WTC11 (cell line): ENCODE results near the gene SLC24A1. TPM values are rescaled to one million over a fixed set of nuclear protein-coding genes. Genes with fewer than 3 reads are reported as not detected.

Source experiments
- ATAC-seq: fragments of 200-7000 bp; cut with Tn5 transposase; 2 replicates; pipeline ENCODE4 v1.10.0; 2021; ENCODE audit warnings: mild to moderate bottlenecking, moderate library complexity
- CTCF ChIA-PET: fragments of 300-600 bp; sonication (Branson Sonifier 250); formaldehyde crosslinking; loops from one replicate; lab custom pipeline; 2021; ENCODE audit warnings: antibody characterized with exemption; lab: Charles Lee
- POLR2A ChIA-PET: fragments of 350-600 bp; sonication (Branson Sonifier 250); formaldehyde crosslinking; loops from one replicate; lab custom pipeline; 2021; ENCODE audit warnings: antibody characterized with exemption; lab: Charles Lee
- DNase-seq: peaks from one replicate; pipeline ENCODE4 v3.0.0; 2021; ENCODE audit warnings: low spot score
- H3K27ac Mint-ChIP-seq: 2 replicates; pipeline ENCODE4 v1.8.0; 2021; ENCODE audit warnings: mixed read lengths
- H3K27me3 Mint-ChIP-seq: 2 replicates; pipeline ENCODE4 v1.8.0; 2021; ENCODE audit warnings: low read depth, mild to moderate bottlenecking, moderate library complexity, mixed read lengths
- H3K36me3 Mint-ChIP-seq: 2 replicates; pipeline ENCODE4 v1.8.0; 2021; ENCODE audit warnings: mixed read lengths
- H3K4me1 Mint-ChIP-seq: 2 replicates; pipeline ENCODE4 v1.8.0; 2022; ENCODE audit warnings: mixed read lengths
- H3K4me3 Mint-ChIP-seq: 2 replicates; pipeline ENCODE4 v1.8.0; 2021; ENCODE audit warnings: mild to moderate bottlenecking, moderate library complexity, mixed read lengths
- H3K9me3 Mint-ChIP-seq: 2 replicates; pipeline ENCODE4 v1.8.0; 2021; ENCODE audit warnings: mixed read lengths
- ATF2 ChIP-seq: sonication (generic); formaldehyde crosslinking; IDR thresholded peaks from 2 replicates; pipeline ENCODE4 v1.8.1; 2022; ENCODE audit warnings: low read depth, missing genetic modification reagents, borderline replicate concordance
- EMX1 ChIP-seq: fragments of 250-450 bp; sonication (Bioruptor Pico); IDR thresholded peaks from 2 replicates; pipeline ENCODE4 v1.8.0; 2021; ENCODE audit warnings: mild to moderate bottlenecking
- HMGA2 ChIP-seq: fragments of 250-450 bp; sonication (Bioruptor Pico); IDR thresholded peaks from 2 replicates; pipeline ENCODE4 v1.4.0; 2021; ENCODE audit warnings: mild to moderate bottlenecking, moderate library complexity
- MAX ChIP-seq: sonication (generic); formaldehyde crosslinking; IDR thresholded peaks from 2 replicates; pipeline ENCODE4 v1.8.0; 2022; ENCODE audit warnings: mild to moderate bottlenecking, missing genetic modification reagents
- NR1H2 ChIP-seq: sonication (generic); formaldehyde crosslinking; IDR thresholded peaks from 2 replicates; pipeline ENCODE4 v1.9.0; 2021; ENCODE audit warnings: mild to moderate bottlenecking, moderate library complexity, missing genetic modification reagents
- OVOL2 ChIP-seq: fragments of 250-450 bp; sonication (Bioruptor Pico); IDR thresholded peaks from 2 replicates; pipeline ENCODE4 v1.9.0; 2021; ENCODE audit warnings: mild to moderate bottlenecking, borderline replicate concordance
- PRRX2 ChIP-seq: fragments of 250-450 bp; sonication (Bioruptor Pico); IDR thresholded peaks from 2 replicates; pipeline ENCODE4 v1.8.0; 2021; ENCODE audit warnings: mild to moderate bottlenecking
- TCF7 ChIP-seq: sonication (generic); formaldehyde crosslinking; IDR thresholded peaks from 2 replicates; pipeline ENCODE4 v1.8.0; 2022; ENCODE audit warnings: mild to moderate bottlenecking, low read depth, missing genetic modification reagents, moderate library complexity
- TP53 ChIP-seq: sonication (generic); formaldehyde crosslinking; IDR thresholded peaks from 2 replicates; pipeline ENCODE4 v1.8.1; 2023; ENCODE audit warnings: mild to moderate bottlenecking, missing genetic modification reagents
- ZBTB21 ChIP-seq: sonication (generic); formaldehyde crosslinking; IDR thresholded peaks from 2 replicates; pipeline ENCODE4 v1.8.1; 2023; ENCODE audit warnings: mild to moderate bottlenecking, missing genetic modification reagents, borderline replicate concordance
- ZNF263 ChIP-seq: sonication (generic); formaldehyde crosslinking; IDR thresholded peaks from 2 replicates; pipeline ENCODE4 v1.8.1; 2022; ENCODE audit warnings: low read depth, mild to moderate bottlenecking, moderate library complexity, missing genetic modification reagents
- ZNF671 ChIP-seq: fragments of 250-450 bp; sonication (Bioruptor Pico); IDR thresholded peaks from 2 replicates; pipeline ENCODE4 v1.8.0; 2021; ENCODE audit warnings: mild to moderate bottlenecking
- total RNA-seq: library from RNA; stranded (reverse); gene quantifications from 3 replicates; pipeline ENCODE4 v1.2.3, GENCODE V29; 2021
- TF ChIP-seq, protein P1 (sequence below): sonication (generic); formaldehyde crosslinking; IDR thresholded peaks from 2 replicates; pipeline ENCODE4 v1.8.0; 2022; ENCODE audit warnings: missing genetic modification reagents
- TF ChIP-seq, protein P2 (sequence below): fragments of 250-450 bp; sonication (Bioruptor Pico); IDR thresholded peaks from 2 replicates; pipeline ENCODE4 v1.9.0; 2021; ENCODE audit warnings: moderate library complexity, mild to moderate bottlenecking, inconsistent platforms, borderline replicate concordance
- TF ChIP-seq, protein P3 (sequence below): sonication (generic); formaldehyde crosslinking; IDR thresholded peaks from 2 replicates; pipeline ENCODE4 v1.8.1; 2022; ENCODE audit warnings: mild to moderate bottlenecking, moderate library complexity, missing genetic modification reagents

The SLC24A1 gene
- total RNA-seq, 1 experiment from 2014 or later: 7.0 TPM

- TF ChIP-seq ZBTB21 (CRISPR knock-in tag) (no peak), PRRX2 (CRISPR knock-in tag) (no peak)
- TF ChIP-seq, all 79 proteins: peak for 0
These were observed 69.0 kb downstream of the SLC24A1 start (continued) for GRCh38 chr15:65690778-65691177.

GRCh38 chr15:65695081-65695480 lies 73.3 kb downstream of the SLC24A1 start:
- no peak overlapping the region for H3K27ac Mint-ChIP-seq
- H3K4me3 Mint-ChIP-seq: no peak overlapping the region
- ChIA-PET POLR2A (no interaction called here), CTCF (no interaction called here)
- H3K36me3 Mint-ChIP-seq: no peaks in the 10 kb centered on the region
- H3K27me3 Mint-ChIP-seq: no peaks in the 10 kb centered on the region
- TF ChIP-seq TP53 (no peak), EMX1 (CRISPR knock-in tag) (no peak), HMGA2 (CRISPR knock-in tag) (no peak), OVOL2 (CRISPR knock-in tag) (no peak), ZNF263 (CRISPR knock-in tag) (no peak), ZNF671 (no peak), MAX (CRISPR knock-in tag) (no peak), TCF7 (CRISPR knock-in tag) (no peak), ATF2 (CRISPR knock-in tag) (no peak), NR1H2 (CRISPR knock-in tag) (no peak)
- TF ChIP-seq, protein P1, sequence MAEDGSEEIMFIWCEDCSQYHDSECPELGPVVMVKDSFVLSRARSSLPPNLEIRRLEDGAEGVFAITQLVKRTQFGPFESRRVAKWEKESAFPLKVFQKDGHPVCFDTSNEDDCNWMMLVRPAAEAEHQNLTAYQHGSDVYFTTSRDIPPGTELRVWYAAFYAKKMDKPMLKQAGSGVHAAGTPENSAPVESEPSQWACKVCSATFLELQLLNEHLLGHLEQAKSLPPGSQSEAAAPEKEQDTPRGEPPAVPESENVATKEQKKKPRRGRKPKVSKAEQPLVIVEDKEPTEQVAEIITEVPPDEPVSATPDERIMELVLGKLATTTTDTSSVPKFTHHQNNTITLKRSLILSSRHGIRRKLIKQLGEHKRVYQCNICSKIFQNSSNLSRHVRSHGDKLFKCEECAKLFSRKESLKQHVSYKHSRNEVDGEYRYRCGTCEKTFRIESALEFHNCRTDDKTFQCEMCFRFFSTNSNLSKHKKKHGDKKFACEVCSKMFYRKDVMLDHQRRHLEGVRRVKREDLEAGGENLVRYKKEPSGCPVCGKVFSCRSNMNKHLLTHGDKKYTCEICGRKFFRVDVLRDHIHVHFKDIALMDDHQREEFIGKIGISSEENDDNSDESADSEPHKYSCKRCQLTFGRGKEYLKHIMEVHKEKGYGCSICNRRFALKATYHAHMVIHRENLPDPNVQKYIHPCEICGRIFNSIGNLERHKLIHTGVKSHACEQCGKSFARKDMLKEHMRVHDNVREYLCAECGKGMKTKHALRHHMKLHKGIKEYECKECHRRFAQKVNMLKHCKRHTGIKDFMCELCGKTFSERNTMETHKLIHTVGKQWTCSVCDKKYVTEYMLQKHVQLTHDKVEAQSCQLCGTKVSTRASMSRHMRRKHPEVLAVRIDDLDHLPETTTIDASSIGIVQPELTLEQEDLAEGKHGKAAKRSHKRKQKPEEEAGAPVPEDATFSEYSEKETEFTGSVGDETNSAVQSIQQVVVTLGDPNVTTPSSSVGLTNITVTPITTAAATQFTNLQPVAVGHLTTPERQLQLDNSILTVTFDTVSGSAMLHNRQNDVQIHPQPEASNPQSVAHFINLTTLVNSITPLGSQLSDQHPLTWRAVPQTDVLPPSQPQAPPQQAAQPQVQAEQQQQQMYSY (CRISPR knock-in tag): no peak
- TF ChIP-seq, protein P2, sequence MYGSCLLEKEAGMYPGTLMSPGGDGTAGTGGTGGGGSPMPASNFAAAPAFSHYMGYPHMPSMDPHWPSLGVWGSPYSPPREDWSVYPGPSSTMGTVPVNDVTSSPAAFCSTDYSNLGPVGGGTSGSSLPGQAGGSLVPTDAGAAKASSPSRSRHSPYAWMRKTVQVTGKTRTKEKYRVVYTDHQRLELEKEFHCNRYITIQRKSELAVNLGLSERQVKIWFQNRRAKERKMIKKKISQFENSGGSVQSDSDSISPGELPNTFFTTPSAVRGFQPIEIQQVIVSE (CRISPR knock-in tag): no peak
- TF ChIP-seq, protein P3, sequence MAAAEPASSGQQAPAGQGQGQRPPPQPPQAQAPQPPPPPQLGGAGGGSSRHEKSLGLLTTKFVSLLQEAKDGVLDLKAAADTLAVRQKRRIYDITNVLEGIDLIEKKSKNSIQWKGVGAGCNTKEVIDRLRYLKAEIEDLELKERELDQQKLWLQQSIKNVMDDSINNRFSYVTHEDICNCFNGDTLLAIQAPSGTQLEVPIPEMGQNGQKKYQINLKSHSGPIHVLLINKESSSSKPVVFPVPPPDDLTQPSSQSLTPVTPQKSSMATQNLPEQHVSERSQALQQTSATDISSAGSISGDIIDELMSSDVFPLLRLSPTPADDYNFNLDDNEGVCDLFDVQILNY (CRISPR knock-in tag): no peak
- no peaks in the 10 kb centered on the region for H3K4me1 Mint-ChIP-seq
- ATAC-seq (no peak), DNase-seq (no peak)
- H3K9me3 Mint-ChIP-seq: no peaks in the 10 kb centered on the region

Other genes with a start within 250 kb of the SLC24A1 start
- 49.2 to 53.5 TPM (median 53.5 TPM) in 3 replicates for gene IGDCC3, start 243.9 kb upstream of the SLC24A1 start, total RNA-seq
- gene IGDCC4, start 199.0 kb upstream of the SLC24A1 start, total RNA-seq: 14.5 to 15.6 TPM (median 15.3 TPM) in 3 replicates
- 24.0 to 31.9 TPM (median 26.4 TPM) in 3 replicates for gene DPP8, start 104.2 kb upstream of the SLC24A1 start, total RNA-seq
- gene HACD3, start 91.5 kb upstream of the SLC24A1 start, total RNA-seq: 95.9 to 116 TPM (median 114 TPM) in 3 replicates
- gene INTS14, start 10.8 kb upstream of the SLC24A1 start, total RNA-seq: 28.3 to 31.9 TPM (median 30.7 TPM) in 3 replicates
- 4.9 to 5.7 TPM (median 5.5 TPM) in 3 replicates for gene DENND4A, start 170.4 kb downstream of the SLC24A1 start, total RNA-seq
- gene RAB11A, start 247.6 kb downstream of the SLC24A1 start, total RNA-seq: 223 to 245 TPM (median 224 TPM) in 3 replicates